ENCODE data around the gene MGAT1.
A peak's percentile ranks its signal among the peaks of the same experiment; 100 is the strongest.

Gene MGAT1

GRCh38 chr5:180823940-180824629, 21.5 kb upstream of the MGAT1 start:
- DNase-seq: no peak

- no peak for DNase-seq
Observed at GRCh38 chr5:180823346-180823745, 20.7 kb upstream of the MGAT1 start.

GRCh38 chr5:180821538-180821937, 18.9 kb upstream of the MGAT1 start:
- DNase-seq: no peak

- no peak for DNase-seq
Observed at GRCh38 chr5:180820788-180821321, 18.2 kb upstream of the MGAT1 start.

GRCh38 chr5:180818677-180819341, 16.2 kb upstream of the MGAT1 start:
- no peak for DNase-seq

GRCh38 chr5:180817893-180818674, 15.5 kb upstream of the MGAT1 start:
- no peak for DNase-seq

GRCh38 chr5:180816608-180817534, 14.3 kb upstream of the MGAT1 start:
- DNase-seq: no peak

- no peak for DNase-seq
Observed at GRCh38 chr5:180815293-180815917, 12.8 kb upstream of the MGAT1 start.

GRCh38 chr5:180813420-180813819, 10.8 kb upstream of the MGAT1 start:
- DNase-seq: no peak

GRCh38 chr5:180811623-180812124, 9.1 kb upstream of the MGAT1 start:
- no peak for DNase-seq

GRCh38 chr5:180810959-180811622, 8.5 kb upstream of the MGAT1 start:
- no peak for DNase-seq

GRCh38 chr5:180810210-180810958, 7.8 kb upstream of the MGAT1 start:
- DNase-seq: peak; percentile 97

GRCh38 chr5:180809403-180810209, 7.0 kb upstream of the MGAT1 start:
- DNase-seq: peak; percentile 94

- no peak for DNase-seq
Observed at GRCh38 chr5:180808461-180809000, 5.9 kb upstream of the MGAT1 start.

- no peak for DNase-seq
Observed at GRCh38 chr5:180807654-180808414, 5.2 kb upstream of the MGAT1 start.

GRCh38 chr5:180807046-180807445, 4.4 kb upstream of the MGAT1 start:
- no peak for DNase-seq

- DNase-seq: no peak
Observed at GRCh38 chr5:180806351-180807011, 3.9 kb upstream of the MGAT1 start.

GRCh38 chr5:180804129-180804618, 1.6 kb upstream of the MGAT1 start:
- peak; percentile 42 for DNase-seq
